Epithelial cell of esophagus (primary cell): ENCODE measurements around the gene C3orf80.

Experiments
- DNase-seq: peaks from one replicate; pipeline ENCODE4 v3.0.0; 2010; ENCODE audit warnings: low read depth
- H3K4me3 ChIP-seq: 2 replicates; pipeline ENCODE4 v1.5.1; 2011; ENCODE audit warnings: mild to moderate bottlenecking, low read length, control low read depth
- TF ChIP-seq, protein P1 (sequence below): IDR thresholded peaks from 2 replicates; pipeline ENCODE4 v1.5.1; 2011; ENCODE audit warnings: low read depth, mild to moderate bottlenecking, low read length, control low read depth, inconsistent platforms; ENCODE audit not compliant: insufficient read depth; ENCODE audit errors: missing control alignments

C3orf80 gene

GRCh38 chr3:160185751-160186150, 39.5 kb upstream of the C3orf80 start:
- TF ChIP-seq, protein P1, sequence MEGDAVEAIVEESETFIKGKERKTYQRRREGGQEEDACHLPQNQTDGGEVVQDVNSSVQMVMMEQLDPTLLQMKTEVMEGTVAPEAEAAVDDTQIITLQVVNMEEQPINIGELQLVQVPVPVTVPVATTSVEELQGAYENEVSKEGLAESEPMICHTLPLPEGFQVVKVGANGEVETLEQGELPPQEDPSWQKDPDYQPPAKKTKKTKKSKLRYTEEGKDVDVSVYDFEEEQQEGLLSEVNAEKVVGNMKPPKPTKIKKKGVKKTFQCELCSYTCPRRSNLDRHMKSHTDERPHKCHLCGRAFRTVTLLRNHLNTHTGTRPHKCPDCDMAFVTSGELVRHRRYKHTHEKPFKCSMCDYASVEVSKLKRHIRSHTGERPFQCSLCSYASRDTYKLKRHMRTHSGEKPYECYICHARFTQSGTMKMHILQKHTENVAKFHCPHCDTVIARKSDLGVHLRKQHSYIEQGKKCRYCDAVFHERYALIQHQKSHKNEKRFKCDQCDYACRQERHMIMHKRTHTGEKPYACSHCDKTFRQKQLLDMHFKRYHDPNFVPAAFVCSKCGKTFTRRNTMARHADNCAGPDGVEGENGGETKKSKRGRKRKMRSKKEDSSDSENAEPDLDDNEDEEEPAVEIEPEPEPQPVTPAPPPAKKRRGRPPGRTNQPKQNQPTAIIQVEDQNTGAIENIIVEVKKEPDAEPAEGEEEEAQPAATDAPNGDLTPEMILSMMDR: no peak
- no peak for DNase-seq
- H3K4me3 ChIP-seq: no peak overlapping the region

DNA sequence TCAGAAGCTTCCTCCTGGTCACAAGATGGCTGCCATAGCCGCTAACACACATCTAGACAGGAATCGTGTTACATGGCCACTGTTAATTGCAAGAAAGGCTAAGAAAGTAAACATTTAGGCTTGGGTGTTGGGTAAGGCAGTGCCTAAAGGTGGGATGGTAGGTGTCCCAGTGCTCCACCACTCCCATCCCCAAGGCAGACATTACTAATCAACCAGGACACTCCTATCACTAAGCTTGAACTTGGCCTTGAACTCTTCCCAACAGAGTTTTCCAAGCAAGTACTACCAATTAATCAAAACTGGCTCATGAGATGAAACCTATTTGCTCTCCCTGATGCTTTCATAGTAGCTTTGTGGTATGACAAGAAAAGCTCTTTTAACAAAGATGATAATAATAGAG, 37.9 kb upstream of the C3orf80 start:
- TF ChIP-seq, protein P1: no peak
- DNase-seq: no peak
- H3K4me3 ChIP-seq: no peak overlapping the region

DNA sequence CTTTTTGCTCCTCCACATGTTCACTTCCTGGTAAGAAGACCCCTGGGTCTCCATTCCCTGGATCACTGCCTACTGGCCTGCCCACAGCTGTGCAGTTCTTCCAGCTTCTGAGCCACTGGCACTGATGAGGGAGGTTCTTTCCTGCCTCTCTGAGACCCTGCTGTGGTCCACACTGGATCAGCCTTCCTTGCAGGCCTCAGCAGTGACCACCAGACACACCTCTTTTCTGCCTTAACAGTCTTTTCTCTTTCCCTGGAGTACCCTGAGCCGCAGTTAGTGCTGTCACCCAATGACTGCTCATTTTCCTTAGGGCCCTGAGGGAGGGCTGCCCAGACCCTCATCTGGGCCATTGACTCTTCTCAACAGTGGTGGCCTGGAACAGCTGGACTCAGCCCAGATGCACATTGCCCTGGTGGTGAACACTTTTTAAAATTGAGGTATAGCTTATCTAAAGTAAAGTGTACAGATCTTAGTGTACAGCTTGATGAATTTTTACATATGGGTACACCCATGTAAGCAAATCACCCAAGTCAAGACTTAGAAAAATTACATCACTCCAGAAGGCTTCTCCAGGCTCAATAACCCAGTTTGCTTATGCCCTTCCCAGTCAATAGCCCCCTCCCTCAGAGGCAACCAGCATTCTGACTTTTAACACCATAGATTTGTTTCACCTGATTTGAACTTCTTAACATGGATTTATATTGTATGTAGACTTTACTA, 32.8 kb upstream of the C3orf80 start:
- no peak for DNase-seq
- H3K4me3 ChIP-seq: no peak overlapping the region
- TF ChIP-seq, protein P1: no peak

DNA sequence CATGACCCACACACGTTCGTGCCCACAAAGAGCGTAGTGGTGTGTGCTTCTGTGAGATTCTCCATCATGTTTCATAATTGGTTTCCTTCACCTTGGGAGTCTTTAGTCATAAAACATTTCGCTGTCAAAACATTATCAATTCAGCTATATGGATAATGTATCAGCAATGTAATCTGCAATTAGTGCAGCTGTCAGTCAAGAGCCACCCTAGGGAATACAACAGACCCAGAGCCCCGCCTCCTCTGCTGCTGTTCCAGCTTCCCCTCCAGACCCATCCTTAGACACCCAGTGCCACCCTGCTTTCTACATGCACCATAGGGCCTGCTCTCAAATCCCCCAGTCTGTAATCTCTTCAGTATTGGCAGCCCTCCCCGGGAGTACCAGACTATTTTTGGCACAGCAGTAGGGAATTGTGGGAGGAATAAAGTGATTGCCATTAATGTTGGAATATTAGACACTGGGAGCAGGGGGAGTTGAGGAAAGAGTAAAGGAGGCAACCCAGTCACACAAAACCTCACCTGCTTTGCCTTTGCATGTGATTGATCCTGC, 31.5 kb upstream of the C3orf80 start:
- TF ChIP-seq, protein P1: no peak
- no peak overlapping the region for H3K4me3 ChIP-seq

GRCh38 chr3:160194438-160194837, 30.8 kb upstream of the C3orf80 start:
- TF ChIP-seq, protein P1: no peak
- DNase-seq: no peak
- H3K4me3 ChIP-seq: no peak overlapping the region

More for the DNA sequence above, 31.5 kb upstream of the C3orf80 start:
- DNase-seq: no peak

DNA sequence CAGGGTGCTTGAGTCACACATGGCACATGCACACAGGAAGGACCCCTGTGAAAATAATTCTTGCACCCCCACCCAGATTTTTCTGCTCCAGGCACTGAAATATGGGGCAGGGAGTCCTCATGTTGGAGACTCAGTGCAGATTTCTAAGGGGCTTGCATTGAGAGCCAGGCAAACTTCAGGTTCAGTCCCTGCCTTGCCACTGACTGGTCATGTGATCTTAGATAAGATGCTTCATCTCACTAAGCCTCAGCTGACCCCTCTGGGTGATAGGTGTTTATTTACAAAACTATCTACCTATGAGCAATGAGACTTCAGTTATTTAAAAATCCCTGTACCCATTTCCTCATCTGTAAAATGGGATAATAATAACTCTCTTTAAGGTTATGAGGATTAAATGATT, 30.1 kb upstream of the C3orf80 start:
- no peak overlapping the region for H3K4me3 ChIP-seq
- DNase-seq: no peak
- TF ChIP-seq, protein P1: no peak
